Prostate gland (tissue), 2 donors: ENCODE data around the gene C16orf89. TPM values are rescaled to one million over a fixed set of nuclear protein-coding genes. Genes with fewer than 3 reads are reported as not detected.
"Not testable (repeated sequence)": the region's sequence is repeated elsewhere in the genome, so short reads cannot be mapped to it uniquely, and the experiment has no call there.

Experiments used
- DNase-seq: peaks from one replicate; pipeline ENCODE4 v3.0.0-alpha.2; 2019; ENCODE audit warnings: low spot score
- H3K27ac ChIP-seq, 2 donors: fragments of 200-600 bp; sonication (generic); 2 replicates each; pipeline ENCODE4 v1.5.1; 2017 to 2019
- H3K27me3 ChIP-seq: fragments of 200-600 bp; sonication (generic); replicated peaks from 2 replicates; pipeline ENCODE4 v1.5.1; 2019; ENCODE audit not compliant: insufficient read depth
- H3K36me3 ChIP-seq, 2 donors: fragments of 200-600 bp; sonication (generic); 1 replicate in 1 of 2; 2 replicates in 1 of 2; pipeline versions ENCODE4 v1.5.1 to v1.8.1; 2017 to 2019
- H3K4me1 ChIP-seq: fragments of 200-600 bp; sonication (generic); replicated peaks from 2 replicates; pipeline ENCODE4 v1.5.1; 2019
- H3K4me3 ChIP-seq, 2 donors: fragments of 200-600 bp; sonication (generic); 2 replicates each; pipeline ENCODE4 v1.5.1; 2017 to 2019
- H3K9me3 ChIP-seq: fragments of 200-600 bp; sonication (generic); 2 replicates; pipeline ENCODE4 v1.5.1; 2017
- POLR2A ChIP-seq: fragments of 450-650 bp; IDR thresholded peaks from one replicate; pipeline ENCODE4 v1.6.1; 2016; ENCODE audit warnings: antibody characterized with exemption, mild to moderate bottlenecking
- POLR2AphosphoS5 ChIP-seq: sonication (generic); formaldehyde crosslinking; IDR thresholded peaks from one replicate; pipeline ENCODE4 v1.6.1; 2017; ENCODE audit warnings: antibody characterized with exemption
- WGBS: methylation state at CpG from one replicate; pipeline ENCODE4 v1.1.5; 2018; 5-methylcytosine and 5-hydroxymethylcytosine counted together
- intact Hi-C: fragments of 100-400 bp; cut with DNase I; formaldehyde crosslinking; loops from one replicate; pipeline ENCODE4 v1.14.2; 2022
- total RNA-seq, 2 donors: library from RNA; depleted of rRNA; stranded (reverse); fragments of >200 nt; gene quantifications; one replicate each; pipeline ENCODE4 v1.1.0, GENCODE V29; 2016
- TF ChIP-seq, protein P1 (sequence below), 4 experiments: fragments of 200-600 bp in 2 of 4; fragments of 450-650 bp in 2 of 4; sonication (generic) in 2 of 4; IDR thresholded peaks; 1 replicate in 3 of 4; 2 replicates in 1 of 4; pipeline ENCODE4 v1.5.1; 2016 to 2019; ENCODE audit warnings: antibody characterized with exemption in 4 of 4, mild to moderate bottlenecking in 2 of 4, moderate library complexity in 2 of 4

The C16orf89 gene
- total RNA-seq, 2 donors from 2014 or later = 6.6 to 29.4 TPM

DNA sequence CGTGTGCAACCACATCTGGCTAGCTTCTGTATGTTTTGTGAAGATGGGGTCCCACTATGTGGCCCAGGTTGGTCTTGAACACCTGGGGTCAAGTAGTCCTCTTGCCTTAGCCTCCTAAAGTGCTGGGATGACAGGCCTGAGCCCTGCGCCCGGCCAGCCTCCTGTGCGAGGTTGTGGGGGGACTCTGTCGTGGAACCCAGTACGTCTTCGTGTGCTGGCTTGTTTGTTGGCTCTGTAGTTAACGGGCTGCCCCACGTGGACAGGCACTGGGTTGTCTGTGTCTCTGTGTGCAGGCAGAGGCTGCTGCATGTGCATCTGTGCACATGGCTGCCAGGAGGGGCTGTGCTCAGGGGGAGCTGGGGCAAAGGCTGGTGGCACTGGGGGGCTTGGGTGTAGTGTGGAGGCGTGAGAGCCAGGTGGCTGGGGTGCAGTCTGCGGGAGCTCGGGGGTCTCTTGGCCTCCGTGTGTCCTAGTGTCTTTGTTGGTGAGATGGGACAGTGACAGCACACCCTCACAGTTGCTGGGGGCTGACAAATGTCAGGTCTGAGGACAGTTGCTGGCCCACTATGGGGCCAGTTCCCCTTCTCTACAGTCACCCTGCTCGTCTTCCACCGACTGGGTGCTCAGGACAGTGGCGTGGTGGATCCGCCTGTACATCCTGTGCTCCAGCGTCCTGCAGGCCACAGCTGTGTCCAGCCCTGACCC lies 22.5 kb upstream of the C16orf89 start:
- 74% methylated on average over 18 of the region's 18 CpGs for WGBS
- H3K36me3 ChIP-seq, intact Hi-C loops: not testable (repeated sequence)

DNA sequence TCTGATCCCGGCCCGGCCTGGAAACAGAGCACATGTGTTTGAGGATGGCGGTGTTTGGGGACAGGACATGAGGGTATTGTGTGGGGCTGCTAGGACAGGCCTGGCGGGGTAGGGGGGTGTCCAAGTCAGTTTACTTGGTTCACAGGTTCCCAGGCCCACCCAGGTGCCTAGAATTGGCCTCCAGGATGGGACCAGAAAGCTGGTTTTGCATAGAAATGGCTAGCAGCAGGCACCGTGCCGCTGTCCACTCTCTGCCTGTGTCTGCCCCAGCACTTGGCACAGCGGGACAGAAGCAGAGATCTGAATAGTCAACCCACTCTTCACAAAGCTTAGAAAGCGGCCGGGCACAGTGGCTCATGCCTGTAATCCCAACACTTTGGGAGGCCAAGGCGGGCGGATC lies 20.0 kb upstream of the C16orf89 start:
- intact Hi-C loops, H3K27me3 ChIP-seq, H3K4me3 ChIP-seq, H3K4me1 ChIP-seq, DNase-seq, H3K9me3 ChIP-seq, H3K27ac ChIP-seq, H3K36me3 ChIP-seq: not testable (repeated sequence)
- 91% methylated on average over 11 of the region's 11 CpGs for WGBS

More for the DNA sequence above, 22.5 kb upstream of the C16orf89 start:
- H3K4me1 ChIP-seq, H3K27me3 ChIP-seq, H3K4me3 ChIP-seq, H3K27ac ChIP-seq, H3K9me3 ChIP-seq, DNase-seq: not testable (repeated sequence)

- H3K36me3 ChIP-seq, H3K4me3 ChIP-seq, H3K9me3 ChIP-seq, DNase-seq, intact Hi-C loops, H3K27me3 ChIP-seq, H3K4me1 ChIP-seq, H3K27ac ChIP-seq: not testable (repeated sequence)
- TF ChIP-seq, protein P1, sequence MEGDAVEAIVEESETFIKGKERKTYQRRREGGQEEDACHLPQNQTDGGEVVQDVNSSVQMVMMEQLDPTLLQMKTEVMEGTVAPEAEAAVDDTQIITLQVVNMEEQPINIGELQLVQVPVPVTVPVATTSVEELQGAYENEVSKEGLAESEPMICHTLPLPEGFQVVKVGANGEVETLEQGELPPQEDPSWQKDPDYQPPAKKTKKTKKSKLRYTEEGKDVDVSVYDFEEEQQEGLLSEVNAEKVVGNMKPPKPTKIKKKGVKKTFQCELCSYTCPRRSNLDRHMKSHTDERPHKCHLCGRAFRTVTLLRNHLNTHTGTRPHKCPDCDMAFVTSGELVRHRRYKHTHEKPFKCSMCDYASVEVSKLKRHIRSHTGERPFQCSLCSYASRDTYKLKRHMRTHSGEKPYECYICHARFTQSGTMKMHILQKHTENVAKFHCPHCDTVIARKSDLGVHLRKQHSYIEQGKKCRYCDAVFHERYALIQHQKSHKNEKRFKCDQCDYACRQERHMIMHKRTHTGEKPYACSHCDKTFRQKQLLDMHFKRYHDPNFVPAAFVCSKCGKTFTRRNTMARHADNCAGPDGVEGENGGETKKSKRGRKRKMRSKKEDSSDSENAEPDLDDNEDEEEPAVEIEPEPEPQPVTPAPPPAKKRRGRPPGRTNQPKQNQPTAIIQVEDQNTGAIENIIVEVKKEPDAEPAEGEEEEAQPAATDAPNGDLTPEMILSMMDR (IDR thresholded peaks at IDR 0.05) = peak in 3 of 4 experiments; percentile 22 to 53 (median 46)
- 62% methylated on average over 10 of the region's 10 CpGs for WGBS
These were observed 19.0 kb upstream of the C16orf89 start for GRCh38 chr16:5084802-5085201.

DNA sequence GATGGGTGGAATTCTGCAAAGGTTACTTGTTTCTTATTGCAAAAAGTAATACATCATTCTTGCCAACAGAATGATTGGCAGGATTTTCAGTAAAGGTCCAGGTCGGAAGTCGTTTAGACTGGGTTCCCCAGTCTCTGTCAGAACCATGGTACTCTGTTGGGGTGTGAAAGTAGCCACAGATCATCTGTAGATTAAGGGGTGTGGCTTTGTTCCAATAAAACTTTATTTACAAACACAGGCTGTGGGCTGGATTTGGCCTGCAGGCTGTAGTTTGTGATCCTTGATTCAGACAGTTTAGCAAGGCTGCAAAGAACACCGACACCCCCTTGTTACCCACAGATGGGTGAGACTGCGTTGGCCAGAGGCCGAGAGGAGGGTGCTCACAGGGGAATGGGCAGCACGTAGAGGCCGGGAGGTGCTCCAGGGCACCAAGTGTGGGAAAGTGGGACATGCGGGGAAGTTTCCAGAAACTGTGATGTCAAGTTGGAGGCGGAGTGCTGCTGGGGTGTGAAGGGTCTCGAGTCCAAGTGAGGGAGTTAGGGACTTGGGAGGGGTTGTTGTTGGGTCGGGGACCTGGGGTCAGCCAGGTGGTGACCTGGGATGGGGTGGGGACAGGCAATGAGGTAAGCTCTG lies 18.5 kb upstream of the C16orf89 start:
- H3K4me1 ChIP-seq, H3K27me3 ChIP-seq, DNase-seq, H3K9me3 ChIP-seq, H3K36me3 ChIP-seq, H3K4me3 ChIP-seq, H3K27ac ChIP-seq, intact Hi-C loops: not testable (repeated sequence)
- WGBS = 83% methylated on average over 11 of the region's 11 CpGs

GRCh38 chr16:5083646-5084045 lies 17.9 kb upstream of the C16orf89 start:
- intact Hi-C loops = not testable (repeated sequence)
- WGBS = 86% methylated on average over 9 of the region's 9 CpGs

DNA sequence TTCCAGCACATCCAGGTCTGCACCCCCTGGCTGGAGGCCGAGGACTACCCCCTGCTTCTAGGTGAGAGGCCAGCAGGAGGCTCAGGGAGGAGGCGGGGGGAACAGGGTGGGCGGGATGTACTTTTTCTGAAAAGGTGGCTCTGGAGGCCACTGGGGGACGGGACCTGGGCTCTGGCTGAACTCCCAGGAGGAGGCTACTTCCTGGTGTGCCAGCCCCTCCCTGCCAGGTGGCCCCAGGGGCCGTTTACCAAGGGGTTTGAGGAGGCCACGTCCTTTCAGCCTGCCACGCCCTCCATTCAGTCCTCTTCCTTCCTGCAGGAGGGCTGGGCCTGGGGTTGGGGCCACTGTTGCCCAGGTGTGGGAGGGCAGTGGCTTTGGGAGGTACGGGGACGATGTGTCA lies 15.2 kb upstream of the C16orf89 start:
- intact Hi-C loops, DNase-seq, H3K36me3 ChIP-seq, H3K4me3 ChIP-seq, H3K9me3 ChIP-seq, H3K4me1 ChIP-seq, H3K27ac ChIP-seq, H3K27me3 ChIP-seq: not testable (repeated sequence)
- 76% methylated on average over 6 of the region's 9 CpGs for WGBS

More at GRCh38 chr16:5083646-5084045, 17.9 kb upstream of the C16orf89 start:
- not testable (repeated sequence) for H3K27ac ChIP-seq, H3K36me3 ChIP-seq, H3K27me3 ChIP-seq, DNase-seq, H3K4me1 ChIP-seq, H3K4me3 ChIP-seq, H3K9me3 ChIP-seq

DNA sequence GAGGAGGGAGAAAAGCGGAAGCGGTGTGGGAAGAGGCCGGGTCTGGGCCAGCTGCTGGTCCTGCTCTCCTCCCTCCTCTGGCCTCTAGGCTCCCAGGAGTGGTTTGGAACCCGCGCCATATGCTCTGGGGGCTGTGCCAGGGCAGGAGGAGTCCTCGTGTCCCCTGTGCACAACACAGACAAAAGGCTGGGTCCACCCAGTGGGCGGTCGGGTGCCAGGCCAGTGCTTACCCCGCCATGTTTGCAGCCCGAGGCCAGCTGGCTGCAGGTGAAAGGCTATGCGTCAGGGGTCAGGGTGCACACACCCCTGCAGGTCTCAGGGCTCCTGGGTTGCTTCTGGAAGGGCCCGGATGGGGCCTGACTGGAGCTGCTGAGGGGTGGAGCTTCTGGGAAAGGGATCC lies 14.7 kb upstream of the C16orf89 start:
- WGBS = 93% methylated on average over 6 of the region's 12 CpGs
- H3K4me1 ChIP-seq, H3K4me3 ChIP-seq, intact Hi-C loops, H3K27ac ChIP-seq, H3K27me3 ChIP-seq, H3K36me3 ChIP-seq, H3K9me3 ChIP-seq, DNase-seq: not testable (repeated sequence)

- Histone ChIP-seq H3K27ac (no peak overlapping the region), H3K4me1 (no peaks in the 10 kb centered on the region), H3K9me3 (no peaks in the 10 kb centered on the region), H3K27me3 (no peaks in the 10 kb centered on the region), H3K36me3 (no peaks in the 10 kb centered on the region), H3K4me3 (no peak overlapping the region)
- TF ChIP-seq POLR2A (no peak), POLR2AphosphoS5 (no peak)
- TF ChIP-seq, protein P1 (IDR thresholded peaks at IDR 0.05) = no peak
- DNase-seq = no peak
- WGBS = 88% methylated on average over 17 of the region's 17 CpGs
- intact Hi-C loops = no loop called here
These were observed 12.9 kb upstream of the C16orf89 start for GRCh38 chr16:5078626-5079025.
